Measurements from ENCODE around the gene ATAD3B.
"Not testable (repeated sequence)": the region's sequence is repeated elsewhere in the genome, so short reads cannot be mapped to it uniquely, and the experiment has no call there.

Gene ATAD3B

GRCh38 chr1:1482856-1483255 is 11.3 kb downstream of the ATAD3B start:
- no peak for DNase-seq

- no peak for DNase-seq
These were observed 12.1 kb downstream of the ATAD3B start for GRCh38 chr1:1483714-1484113.

GRCh38 chr1:1484976-1485750 is 13.6 kb downstream of the ATAD3B start:
- DNase-seq, result not testable (repeated sequence)

- DNase-seq, result not testable (repeated sequence)
These were observed 14.3 kb downstream of the ATAD3B start for GRCh38 chr1:1485755-1486317.

GRCh38 chr1:1487701-1488100 is 16.1 kb downstream of the ATAD3B start:
- DNase-seq, result no peak

GRCh38 chr1:1489231-1489630 is 17.7 kb downstream of the ATAD3B start:
- DNase-seq, result no peak

- DNase-seq, result no peak
These were observed 18.3 kb downstream of the ATAD3B start for GRCh38 chr1:1489861-1490260.

GRCh38 chr1:1490633-1491230 is 19.2 kb downstream of the ATAD3B start:
- DNase-seq, result no peak

- no peak for DNase-seq
These were observed 20.0 kb downstream of the ATAD3B start for GRCh38 chr1:1491601-1492000.

GRCh38 chr1:1494311-1494710 is 22.7 kb downstream of the ATAD3B start:
- not testable (repeated sequence) for DNase-seq

- DNase-seq, result not testable (repeated sequence)
These were observed 24.0 kb downstream of the ATAD3B start for GRCh38 chr1:1495461-1495975.

GRCh38 chr1:1504777-1505365 is 33.3 kb downstream of the ATAD3B start:
- DNase-seq, result peak; percentile 85

GRCh38 chr1:1505366-1505798 is 33.8 kb downstream of the ATAD3B start:
- DNase-seq, result not testable (repeated sequence)

GRCh38 chr1:1505801-1506200 is 34.2 kb downstream of the ATAD3B start:
- not testable (repeated sequence) for DNase-seq

GRCh38 chr1:1507305-1507704 is 35.7 kb downstream of the ATAD3B start:
- no peak for DNase-seq

- DNase-seq, result not testable (repeated sequence)
These were observed 37.4 kb downstream of the ATAD3B start for GRCh38 chr1:1508775-1509464.

GRCh38 chr1:1509465-1509850 is 37.9 kb downstream of the ATAD3B start:
- not testable (repeated sequence) for DNase-seq

- DNase-seq, result peak; percentile 59
These were observed 39.5 kb downstream of the ATAD3B start for GRCh38 chr1:1510912-1511532.

GRCh38 chr1:1511533-1512285 is 40.1 kb downstream of the ATAD3B start, which contains the start of gene ATAD3A:
ATAD3A (plus strand) TSS chr1:1512162; CDS start chr1:1512269, 107 bp downstream.
- peak; percentile 98 for DNase-seq

GRCh38 chr1:1512425-1512824 is 40.9 kb downstream of the ATAD3B start:
- DNase-seq, result peak; percentile 68

- DNase-seq, result not testable (repeated sequence)
These were observed 42.1 kb downstream of the ATAD3B start for GRCh38 chr1:1513675-1514074.
